Type B pancreatic cell (in vitro differentiated cells): ENCODE results near the gene SNX5. TPM values are rescaled to one million over a fixed set of nuclear protein-coding genes. Genes with fewer than 3 reads are reported as not detected.

Experiments used
- DNase-seq: peaks from one replicate; pipeline ENCODE4 v3.0.0; 2021; ENCODE audit warnings: mixed read lengths; ENCODE audit not compliant: unreplicated experiment; ENCODE audit errors: extremely low spot score
- H3K27ac Mint-ChIP-seq: 2 replicates; pipeline ENCODE4 v1.8.0; 2021; ENCODE audit warnings: mild to moderate bottlenecking, mixed read lengths
- H3K27me3 Mint-ChIP-seq: 2 replicates; pipeline ENCODE4 v1.8.0; 2021; ENCODE audit warnings: mixed read lengths
- H3K36me3 Mint-ChIP-seq: 2 replicates; pipeline ENCODE4 v1.8.0; 2021; ENCODE audit warnings: mixed read lengths
- H3K4me1 Mint-ChIP-seq: one replicate; pipeline ENCODE4 v1.8.0; 2021; ENCODE audit warnings: mixed read lengths; ENCODE audit not compliant: unreplicated experiment
- H3K4me3 Mint-ChIP-seq: 2 replicates; pipeline ENCODE4 v1.8.0; 2021; ENCODE audit warnings: mild to moderate bottlenecking, mixed read lengths
- H3K9me3 Mint-ChIP-seq: 2 replicates; pipeline ENCODE4 v1.8.0; 2021; ENCODE audit warnings: mixed read lengths
- total RNA-seq: library from RNA; stranded (reverse); gene quantifications from 2 replicates; pipeline ENCODE4 v1.2.1, GENCODE V29; 2021; ENCODE audit warnings: low replicate concordance
- TF ChIP-seq, protein P1 (sequence below): fragments of 200-600 bp; sonication (generic); conservative IDR thresholded peaks from 2 replicates; pipeline ENCODE4 v1.5.0; 2021; ENCODE audit warnings: antibody characterized with exemption, mild to moderate bottlenecking

Gene SNX5
- total RNA-seq, 1 donor from 2014 or later: 115 TPM

- Mint-ChIP-seq H3K36me3 (peaks cover 73% of the 10 kb centered on the region), H3K27me3 (no peaks in the 10 kb centered on the region), H3K4me3 (no peak overlapping the region), H3K27ac (no peak overlapping the region), H3K9me3 (no peaks in the 10 kb centered on the region), H3K4me1 (peaks cover 10% of the 10 kb centered on the region)
- TF ChIP-seq, protein P1, sequence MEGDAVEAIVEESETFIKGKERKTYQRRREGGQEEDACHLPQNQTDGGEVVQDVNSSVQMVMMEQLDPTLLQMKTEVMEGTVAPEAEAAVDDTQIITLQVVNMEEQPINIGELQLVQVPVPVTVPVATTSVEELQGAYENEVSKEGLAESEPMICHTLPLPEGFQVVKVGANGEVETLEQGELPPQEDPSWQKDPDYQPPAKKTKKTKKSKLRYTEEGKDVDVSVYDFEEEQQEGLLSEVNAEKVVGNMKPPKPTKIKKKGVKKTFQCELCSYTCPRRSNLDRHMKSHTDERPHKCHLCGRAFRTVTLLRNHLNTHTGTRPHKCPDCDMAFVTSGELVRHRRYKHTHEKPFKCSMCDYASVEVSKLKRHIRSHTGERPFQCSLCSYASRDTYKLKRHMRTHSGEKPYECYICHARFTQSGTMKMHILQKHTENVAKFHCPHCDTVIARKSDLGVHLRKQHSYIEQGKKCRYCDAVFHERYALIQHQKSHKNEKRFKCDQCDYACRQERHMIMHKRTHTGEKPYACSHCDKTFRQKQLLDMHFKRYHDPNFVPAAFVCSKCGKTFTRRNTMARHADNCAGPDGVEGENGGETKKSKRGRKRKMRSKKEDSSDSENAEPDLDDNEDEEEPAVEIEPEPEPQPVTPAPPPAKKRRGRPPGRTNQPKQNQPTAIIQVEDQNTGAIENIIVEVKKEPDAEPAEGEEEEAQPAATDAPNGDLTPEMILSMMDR: no peak
- no peak for DNase-seq
Observed at GRCh38 chr20:17951323-17951722, 17.3 kb downstream of the SNX5 start.

- Mint-ChIP-seq H3K27ac (no peak overlapping the region), H3K36me3 (peaks cover 75% of the 10 kb centered on the region), H3K4me3 (no peak overlapping the region), H3K27me3 (no peaks in the 10 kb centered on the region), H3K9me3 (no peaks in the 10 kb centered on the region), H3K4me1 (peaks cover 10% of the 10 kb centered on the region)
- TF ChIP-seq, protein P1: no peak
- DNase-seq: no peak
Observed at GRCh38 chr20:17950670-17951069, 17.9 kb downstream of the SNX5 start.

DNA sequence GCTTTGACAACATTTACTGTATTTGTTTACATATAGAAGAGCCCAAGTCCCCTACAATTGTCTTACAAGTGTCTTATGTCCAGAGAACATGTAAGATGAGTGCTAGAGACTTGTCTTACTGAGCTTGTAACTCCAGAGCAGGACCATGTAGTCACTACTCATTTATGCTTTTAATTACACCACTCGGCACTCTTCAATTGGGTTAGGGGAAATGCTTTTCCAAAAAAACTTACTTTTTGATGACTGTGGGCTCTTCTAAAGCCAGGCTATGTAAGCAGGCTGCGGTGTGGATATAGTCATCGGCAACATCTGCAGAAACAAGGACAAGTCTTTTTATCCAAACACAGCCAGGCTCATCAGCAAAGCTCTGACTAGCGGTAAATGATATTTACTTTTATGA lies 18.7 kb downstream of the SNX5 start:
- no peak for DNase-seq
- no peaks in the 10 kb centered on the region for H3K27me3 Mint-ChIP-seq
- peaks cover 2% of the 10 kb centered on the region for H3K4me1 Mint-ChIP-seq
- TF ChIP-seq, protein P1: no peak
- H3K36me3 Mint-ChIP-seq: peaks cover 70% of the 10 kb centered on the region
- H3K27ac Mint-ChIP-seq: no peak overlapping the region
- H3K9me3 Mint-ChIP-seq: no peaks in the 10 kb centered on the region
- H3K4me3 Mint-ChIP-seq: no peak overlapping the region

- H3K9me3 Mint-ChIP-seq: no peaks in the 10 kb centered on the region
- DNase-seq: no peak
- H3K36me3 Mint-ChIP-seq: peaks cover 69% of the 10 kb centered on the region
- H3K4me1 Mint-ChIP-seq: no peaks in the 10 kb centered on the region
- H3K27me3 Mint-ChIP-seq: no peaks in the 10 kb centered on the region
- TF ChIP-seq, protein P1: no peak
- no peak overlapping the region for H3K27ac Mint-ChIP-seq
- H3K4me3 Mint-ChIP-seq: no peak overlapping the region
Observed at GRCh38 chr20:17948442-17948841, 20.2 kb downstream of the SNX5 start.

GRCh38 chr20:17947474-17947815 lies 21.1 kb downstream of the SNX5 start:
- no peak overlapping the region for H3K4me3 Mint-ChIP-seq
- DNase-seq: no peak
- H3K27ac Mint-ChIP-seq: no peak overlapping the region
- no peaks in the 10 kb centered on the region for H3K27me3 Mint-ChIP-seq
- H3K9me3 Mint-ChIP-seq: no peaks in the 10 kb centered on the region
- H3K36me3 Mint-ChIP-seq: peaks cover 66% of the 10 kb centered on the region
- TF ChIP-seq, protein P1: no peak
- H3K4me1 Mint-ChIP-seq: no peaks in the 10 kb centered on the region
